Activated CD8-positive, alpha-beta memory T cell treated with anti-CD3 and anti-CD28 coated beads for 48 hours (primary cell): ENCODE measurements around the gene SMC2.

Source experiments
- DNase-seq, 3 experiments: peaks; one replicate each; pipeline ENCODE4 v3.0.0-alpha.2; 2020; ENCODE audit warnings: low read depth in 2 of 3, low spot score in 2 of 3

The SMC2 gene

GRCh38 chr9:104104360-104104759 lies 10.3 kb downstream of the SMC2 start:
- DNase-seq = no peak

DNA sequence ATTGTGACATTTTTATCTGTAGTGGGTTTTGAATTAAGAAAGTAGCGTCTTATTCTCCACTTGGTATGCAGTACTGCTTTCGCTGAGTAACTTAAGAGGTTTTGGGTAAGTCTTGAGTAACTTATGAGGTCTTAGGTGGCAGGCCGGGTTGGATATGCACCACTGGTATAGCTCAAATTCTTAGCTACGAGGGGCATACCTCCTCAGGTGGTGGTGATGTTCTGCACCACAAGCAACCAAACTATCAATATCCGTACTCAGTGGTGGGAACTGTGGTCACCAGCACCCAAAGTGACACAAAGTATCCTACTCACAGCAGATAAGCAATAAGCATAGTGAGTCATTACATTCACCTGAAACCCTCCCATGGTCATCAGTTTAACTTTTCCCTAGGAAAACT lies 13.7 kb downstream of the SMC2 start:
- no peak for DNase-seq

DNA sequence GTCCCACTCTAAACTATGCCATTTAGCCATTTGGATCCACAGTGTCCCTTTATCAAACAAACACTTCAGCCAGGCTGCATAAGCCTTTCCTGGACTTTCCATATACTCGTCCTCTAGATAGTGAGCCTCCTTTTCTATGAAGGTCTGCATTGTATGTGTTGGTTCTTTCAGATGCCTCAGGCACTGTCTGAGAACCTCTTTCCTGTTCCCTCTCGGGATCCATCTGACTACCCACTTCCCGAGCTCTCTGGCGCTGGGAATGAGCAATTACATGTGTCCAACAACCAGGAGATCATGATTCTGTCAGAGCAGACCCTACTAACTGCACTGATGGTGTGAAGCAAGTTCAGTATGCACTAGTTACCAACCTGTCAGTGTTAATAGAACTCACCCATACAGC lies 14.2 kb downstream of the SMC2 start:
- DNase-seq = no peak

GRCh38 chr9:104110509-104110908 lies 16.4 kb downstream of the SMC2 start:
- DNase-seq = no peak

GRCh38 chr9:104118916-104119315 lies 24.8 kb downstream of the SMC2 start:
- DNase-seq = no peak

GRCh38 chr9:104121022-104121421 lies 26.9 kb downstream of the SMC2 start:
- no peak for DNase-seq

DNA sequence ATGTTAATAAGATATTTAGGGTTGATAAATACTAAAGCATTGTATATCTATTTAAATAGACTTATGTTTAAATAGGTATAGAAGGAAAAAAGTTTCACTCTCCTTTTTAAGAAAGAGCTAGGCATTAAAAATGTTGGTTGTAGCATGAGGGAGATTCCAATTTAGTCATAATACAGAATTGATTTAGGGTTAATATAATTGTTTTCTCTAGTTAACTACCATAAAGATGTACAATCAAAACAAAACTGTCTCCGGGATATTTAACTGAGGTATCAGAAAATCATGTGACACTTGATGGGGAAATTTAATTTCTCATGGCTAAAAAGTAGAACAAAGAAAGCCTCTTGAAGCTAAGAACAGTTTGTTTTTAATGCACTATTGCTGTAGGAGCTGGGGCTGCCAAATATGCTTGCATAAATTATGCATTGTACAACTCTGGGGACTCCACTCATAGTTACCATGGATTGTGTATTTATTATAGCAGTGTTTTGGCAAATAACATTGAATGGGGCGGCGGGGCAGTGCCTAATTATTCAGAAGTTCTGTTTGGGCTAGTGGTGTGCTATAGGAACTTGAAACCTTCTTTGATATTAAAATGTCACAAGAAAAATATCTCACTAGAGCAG lies 44.2 kb downstream of the SMC2 start:
- DNase-seq = no peak

DNA sequence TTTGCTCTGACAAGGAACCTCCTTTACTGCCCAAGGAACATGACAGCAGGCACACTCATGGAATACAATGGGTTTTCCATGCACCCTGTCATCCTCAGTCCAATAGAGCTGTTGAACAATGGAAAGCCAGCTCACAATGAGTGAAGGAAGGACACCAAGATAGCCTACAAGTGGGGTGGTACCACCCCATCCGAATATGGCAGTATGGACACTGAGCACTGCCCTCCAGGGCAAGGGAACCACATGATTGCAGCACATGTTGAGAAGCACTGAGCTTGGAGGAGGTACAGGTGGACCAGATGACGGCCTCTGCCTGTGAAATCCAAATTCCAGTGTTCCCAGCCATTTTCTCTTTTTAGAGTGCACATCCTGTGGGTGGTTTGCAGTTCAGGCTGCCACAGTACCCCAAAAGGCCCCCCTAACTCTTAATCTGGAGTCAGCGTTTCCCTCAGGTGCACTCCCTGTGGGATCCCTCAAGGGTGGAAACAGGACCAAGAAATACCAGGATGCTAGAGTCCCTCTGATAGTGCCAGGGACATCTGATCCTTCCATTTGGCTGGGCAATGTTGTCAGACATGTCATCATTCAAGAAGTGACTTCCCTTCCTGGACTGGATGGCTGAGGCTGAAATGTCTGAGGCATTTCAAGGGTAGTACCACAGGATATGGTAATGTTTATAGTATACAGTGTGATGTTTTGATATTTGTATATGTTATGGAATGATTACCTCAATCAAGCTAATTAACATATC lies 48.9 kb downstream of the SMC2 start:
- DNase-seq = no peak

DNA sequence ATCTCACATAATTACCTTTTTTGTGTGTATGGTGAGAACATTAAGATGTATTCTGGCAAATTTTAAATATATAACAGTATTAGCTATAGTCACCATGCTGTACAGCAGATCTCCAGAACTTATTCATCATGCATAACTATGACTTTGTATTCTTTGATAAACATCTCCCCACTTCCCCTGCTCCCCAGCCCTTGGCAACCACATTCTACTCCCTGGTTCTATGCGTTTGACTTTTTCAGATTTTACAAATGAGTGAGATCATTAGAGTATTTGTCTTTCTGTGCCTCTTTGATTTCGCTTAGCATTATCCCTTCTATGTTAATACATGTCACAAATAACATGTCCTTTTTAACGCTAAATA lies 49.4 kb downstream of the SMC2 start:
- DNase-seq = no peak

DNA sequence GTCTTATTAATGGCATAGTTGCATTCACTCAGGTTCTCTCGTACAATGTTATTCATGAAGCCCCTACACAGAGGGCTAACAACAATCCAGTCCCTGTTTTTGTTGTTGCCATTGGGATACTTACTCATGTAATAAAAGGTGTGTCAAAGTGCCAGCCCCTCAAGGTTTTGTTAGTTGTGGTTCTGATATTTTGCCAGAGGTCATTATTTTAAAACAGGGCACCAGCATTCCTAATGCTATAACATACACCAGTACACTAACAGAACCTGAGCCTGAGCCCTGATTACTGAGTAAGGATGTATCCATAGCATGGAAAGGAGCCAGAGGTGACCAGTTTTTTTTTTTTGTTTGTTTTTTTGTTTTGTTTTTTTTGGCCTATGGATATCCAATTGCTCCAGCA lies 50.2 kb downstream of the SMC2 start:
- no peak for DNase-seq

- no peak for DNase-seq
These were observed 79.0 kb downstream of the SMC2 start for GRCh38 chr9:104173067-104173466.

- DNase-seq = no peak
These were observed 83.0 kb downstream of the SMC2 start for GRCh38 chr9:104177003-104177611.

GRCh38 chr9:104177676-104178075 lies 83.6 kb downstream of the SMC2 start:
- no peak for DNase-seq
